A673 (cell line): Measurements from ENCODE around the gene ABCF3.

ENCODE experiments used
- EZH2 ChIP-seq: fragments of 200-600 bp; sonication (generic); IDR thresholded peaks from 2 replicates; pipeline ENCODE4 v1.6.1; 2017; ENCODE audit warnings: borderline replicate concordance, low read depth, mild to moderate bottlenecking, mixed read lengths, antibody characterized with exemption, low read length; ENCODE audit not compliant: poor library complexity, severe bottlenecking
- TF ChIP-seq, protein P1 (sequence below): fragments of 300-800, 200-600 bp; sonication (generic); conservative IDR thresholded peaks from 2 replicates; pipeline ENCODE4 v1.5.1; 2017; ENCODE audit warnings: low read depth, mild to moderate bottlenecking, antibody characterized with exemption, low read length, moderate library complexity, mixed read lengths

DNA sequence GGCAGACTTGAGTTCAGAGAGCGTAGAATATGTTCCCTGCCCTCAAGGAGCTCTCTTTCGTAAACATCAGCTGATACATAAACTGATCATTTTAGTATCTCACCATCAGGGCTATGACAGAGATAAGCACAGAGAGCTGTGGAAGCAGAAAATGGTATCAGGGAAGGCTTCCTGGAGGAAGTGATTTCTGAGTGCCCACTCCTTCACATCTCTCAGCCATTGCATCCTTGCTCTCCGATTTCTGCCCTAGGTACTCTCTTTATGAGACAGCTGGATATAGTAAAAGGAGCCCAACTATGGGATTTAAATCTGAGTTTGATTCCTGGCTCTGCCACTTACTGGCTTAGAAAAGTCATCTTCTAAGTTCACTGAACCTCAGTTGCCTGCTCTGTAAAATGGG, 20.5 kb upstream of the ABCF3 start:
- TF ChIP-seq, protein P1, sequence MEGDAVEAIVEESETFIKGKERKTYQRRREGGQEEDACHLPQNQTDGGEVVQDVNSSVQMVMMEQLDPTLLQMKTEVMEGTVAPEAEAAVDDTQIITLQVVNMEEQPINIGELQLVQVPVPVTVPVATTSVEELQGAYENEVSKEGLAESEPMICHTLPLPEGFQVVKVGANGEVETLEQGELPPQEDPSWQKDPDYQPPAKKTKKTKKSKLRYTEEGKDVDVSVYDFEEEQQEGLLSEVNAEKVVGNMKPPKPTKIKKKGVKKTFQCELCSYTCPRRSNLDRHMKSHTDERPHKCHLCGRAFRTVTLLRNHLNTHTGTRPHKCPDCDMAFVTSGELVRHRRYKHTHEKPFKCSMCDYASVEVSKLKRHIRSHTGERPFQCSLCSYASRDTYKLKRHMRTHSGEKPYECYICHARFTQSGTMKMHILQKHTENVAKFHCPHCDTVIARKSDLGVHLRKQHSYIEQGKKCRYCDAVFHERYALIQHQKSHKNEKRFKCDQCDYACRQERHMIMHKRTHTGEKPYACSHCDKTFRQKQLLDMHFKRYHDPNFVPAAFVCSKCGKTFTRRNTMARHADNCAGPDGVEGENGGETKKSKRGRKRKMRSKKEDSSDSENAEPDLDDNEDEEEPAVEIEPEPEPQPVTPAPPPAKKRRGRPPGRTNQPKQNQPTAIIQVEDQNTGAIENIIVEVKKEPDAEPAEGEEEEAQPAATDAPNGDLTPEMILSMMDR: no peak
- no peak for TF ChIP-seq EZH2
